ENCODE data around the gene ERC1. TPM values are rescaled to one million over a fixed set of nuclear protein-coding genes. Genes with fewer than 3 reads are reported as not detected.
"Not testable (repeated sequence)": the region's sequence is repeated elsewhere in the genome, so short reads cannot be mapped to it uniquely, and the experiment has no call there.

Gene ERC1
- total RNA-seq, 1 donor from 2014 or later, result 79.5 TPM

DNA sequence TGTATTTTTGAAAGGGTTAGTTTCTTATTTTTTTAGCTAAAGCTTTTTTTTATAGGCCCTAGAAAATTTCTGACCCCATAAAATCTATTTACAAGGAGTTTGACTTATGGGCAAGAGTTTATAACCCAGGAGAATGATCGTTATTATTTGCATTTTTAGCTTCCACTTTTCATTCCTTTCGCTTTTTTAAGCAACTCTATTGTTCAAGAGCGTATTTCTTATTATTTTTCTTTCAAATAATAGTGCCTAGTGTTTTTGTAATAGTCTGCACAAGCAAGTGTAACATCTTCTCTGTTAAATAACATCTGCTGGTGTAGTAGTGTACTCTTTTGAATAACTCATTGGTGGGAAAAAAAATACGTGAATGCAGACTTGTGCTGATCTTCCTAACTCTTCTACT lies 216.3 kb downstream of the ERC1 start:
- peaks cover 3% of the 10 kb centered on the region for H3K36me3 Mint-ChIP-seq (ENCODE audit: unreplicated experiment)
- peak overlapping the region; percentile 87 for H3K27ac Mint-ChIP-seq (ENCODE audit: unreplicated experiment)
- peaks cover 22% of the 10 kb centered on the region for H3K4me1 Mint-ChIP-seq (ENCODE audit: unreplicated experiment)
- TF ChIP-seq, protein P1, sequence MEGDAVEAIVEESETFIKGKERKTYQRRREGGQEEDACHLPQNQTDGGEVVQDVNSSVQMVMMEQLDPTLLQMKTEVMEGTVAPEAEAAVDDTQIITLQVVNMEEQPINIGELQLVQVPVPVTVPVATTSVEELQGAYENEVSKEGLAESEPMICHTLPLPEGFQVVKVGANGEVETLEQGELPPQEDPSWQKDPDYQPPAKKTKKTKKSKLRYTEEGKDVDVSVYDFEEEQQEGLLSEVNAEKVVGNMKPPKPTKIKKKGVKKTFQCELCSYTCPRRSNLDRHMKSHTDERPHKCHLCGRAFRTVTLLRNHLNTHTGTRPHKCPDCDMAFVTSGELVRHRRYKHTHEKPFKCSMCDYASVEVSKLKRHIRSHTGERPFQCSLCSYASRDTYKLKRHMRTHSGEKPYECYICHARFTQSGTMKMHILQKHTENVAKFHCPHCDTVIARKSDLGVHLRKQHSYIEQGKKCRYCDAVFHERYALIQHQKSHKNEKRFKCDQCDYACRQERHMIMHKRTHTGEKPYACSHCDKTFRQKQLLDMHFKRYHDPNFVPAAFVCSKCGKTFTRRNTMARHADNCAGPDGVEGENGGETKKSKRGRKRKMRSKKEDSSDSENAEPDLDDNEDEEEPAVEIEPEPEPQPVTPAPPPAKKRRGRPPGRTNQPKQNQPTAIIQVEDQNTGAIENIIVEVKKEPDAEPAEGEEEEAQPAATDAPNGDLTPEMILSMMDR (IDR thresholded peaks at IDR 0.05), result no peak
- H3K4me3 Mint-ChIP-seq (ENCODE audit: unreplicated experiment), result no peak overlapping the region
- H3K9me3 Mint-ChIP-seq (ENCODE audit: unreplicated experiment), result no peaks in the 10 kb centered on the region
- DNase-seq (ENCODE audit: extremely low spot score, unreplicated experiment), result no peak
- no peaks in the 10 kb centered on the region for H3K27me3 Mint-ChIP-seq (ENCODE audit: unreplicated experiment)

DNA sequence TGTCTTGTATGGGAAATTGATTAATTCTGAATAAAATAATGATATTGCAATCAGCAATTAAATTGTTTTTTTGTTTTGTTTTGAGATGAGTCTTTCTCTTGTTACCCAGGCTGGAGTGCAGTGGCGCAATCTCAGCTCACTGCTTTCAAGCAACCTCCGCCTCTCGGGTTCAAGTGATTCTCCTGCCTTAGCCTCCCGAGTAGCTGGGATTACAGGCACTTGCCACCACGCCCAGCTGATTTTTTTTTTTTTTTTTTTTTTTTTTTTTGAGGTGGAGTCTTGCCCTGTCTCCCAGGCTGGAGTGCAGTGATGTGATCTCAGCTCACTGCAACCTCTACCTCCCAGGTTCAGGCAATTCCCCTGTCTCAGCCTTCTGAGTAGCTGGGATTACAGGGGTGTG lies 217.7 kb downstream of the ERC1 start:
- H3K36me3 Mint-ChIP-seq (ENCODE audit: unreplicated experiment); DNase-seq (ENCODE audit: extremely low spot score, unreplicated experiment); H3K9me3 Mint-ChIP-seq (ENCODE audit: unreplicated experiment); H3K27me3 Mint-ChIP-seq (ENCODE audit: unreplicated experiment); H3K4me3 Mint-ChIP-seq (ENCODE audit: unreplicated experiment); H3K27ac Mint-ChIP-seq (ENCODE audit: unreplicated experiment): not testable (repeated sequence)
- peaks cover 22% of the 10 kb centered on the region for H3K4me1 Mint-ChIP-seq (ENCODE audit: unreplicated experiment)

DNA sequence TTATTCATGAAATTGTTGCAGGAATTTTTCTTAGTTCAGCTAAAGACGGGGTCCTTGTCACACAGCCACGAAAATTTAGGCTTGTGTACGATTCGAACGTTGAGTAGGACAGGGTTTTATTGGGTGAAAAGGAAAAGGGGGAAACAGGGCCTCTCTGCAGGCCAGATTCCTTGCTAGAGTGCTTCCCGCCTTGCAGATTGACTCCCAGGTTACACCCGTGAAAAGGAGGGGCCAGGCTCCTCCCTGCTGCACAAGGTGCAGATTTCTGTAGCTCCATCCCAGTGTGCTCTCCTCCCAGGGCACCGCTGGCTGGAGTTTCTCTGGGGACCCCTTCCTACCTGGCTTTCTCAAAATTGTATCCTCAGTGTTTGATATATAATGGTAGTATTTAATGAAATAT lies 221.5 kb downstream of the ERC1 start:
- H3K4me3 Mint-ChIP-seq (ENCODE audit: unreplicated experiment), result no peak overlapping the region
- TF ChIP-seq, protein P1 (IDR thresholded peaks at IDR 0.05), result no peak
- H3K27me3 Mint-ChIP-seq (ENCODE audit: unreplicated experiment), result no peaks in the 10 kb centered on the region
- no peak for DNase-seq (ENCODE audit: extremely low spot score, unreplicated experiment)
- H3K27ac Mint-ChIP-seq (ENCODE audit: unreplicated experiment), result no peak overlapping the region
- peaks cover 3% of the 10 kb centered on the region for H3K36me3 Mint-ChIP-seq (ENCODE audit: unreplicated experiment)
- no peaks in the 10 kb centered on the region for H3K9me3 Mint-ChIP-seq (ENCODE audit: unreplicated experiment)
- peaks cover 5% of the 10 kb centered on the region for H3K4me1 Mint-ChIP-seq (ENCODE audit: unreplicated experiment)

DNA sequence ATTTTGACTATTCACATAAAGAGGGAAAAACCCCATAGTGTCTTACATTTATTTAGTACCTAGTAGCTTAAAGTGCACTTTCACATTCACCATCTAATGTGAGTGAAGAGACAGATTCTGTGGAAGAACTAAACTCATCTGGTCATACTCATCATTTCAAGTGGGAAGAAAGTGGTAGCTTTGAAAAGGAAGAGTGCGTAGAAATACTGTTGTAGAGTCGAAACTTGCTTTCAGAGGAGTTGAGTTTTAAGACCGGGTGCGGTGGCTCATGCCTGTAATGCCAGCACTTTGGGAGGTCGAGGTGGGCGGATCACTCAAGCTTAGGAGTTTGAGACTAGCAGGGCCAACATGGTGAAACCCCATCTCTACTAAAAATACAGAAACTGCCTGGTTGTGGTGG lies 222.2 kb downstream of the ERC1 start:
- peaks cover 3% of the 10 kb centered on the region for H3K36me3 Mint-ChIP-seq (ENCODE audit: unreplicated experiment)
- H3K27ac Mint-ChIP-seq (ENCODE audit: unreplicated experiment), result no peak overlapping the region
- no peaks in the 10 kb centered on the region for H3K27me3 Mint-ChIP-seq (ENCODE audit: unreplicated experiment)
- TF ChIP-seq, protein P1 (IDR thresholded peaks at IDR 0.05), result no peak
- no peaks in the 10 kb centered on the region for H3K9me3 Mint-ChIP-seq (ENCODE audit: unreplicated experiment)
- DNase-seq (ENCODE audit: extremely low spot score, unreplicated experiment), result no peak
- no peak overlapping the region for H3K4me3 Mint-ChIP-seq (ENCODE audit: unreplicated experiment)
- H3K4me1 Mint-ChIP-seq (ENCODE audit: unreplicated experiment), result peaks cover 4% of the 10 kb centered on the region

DNA sequence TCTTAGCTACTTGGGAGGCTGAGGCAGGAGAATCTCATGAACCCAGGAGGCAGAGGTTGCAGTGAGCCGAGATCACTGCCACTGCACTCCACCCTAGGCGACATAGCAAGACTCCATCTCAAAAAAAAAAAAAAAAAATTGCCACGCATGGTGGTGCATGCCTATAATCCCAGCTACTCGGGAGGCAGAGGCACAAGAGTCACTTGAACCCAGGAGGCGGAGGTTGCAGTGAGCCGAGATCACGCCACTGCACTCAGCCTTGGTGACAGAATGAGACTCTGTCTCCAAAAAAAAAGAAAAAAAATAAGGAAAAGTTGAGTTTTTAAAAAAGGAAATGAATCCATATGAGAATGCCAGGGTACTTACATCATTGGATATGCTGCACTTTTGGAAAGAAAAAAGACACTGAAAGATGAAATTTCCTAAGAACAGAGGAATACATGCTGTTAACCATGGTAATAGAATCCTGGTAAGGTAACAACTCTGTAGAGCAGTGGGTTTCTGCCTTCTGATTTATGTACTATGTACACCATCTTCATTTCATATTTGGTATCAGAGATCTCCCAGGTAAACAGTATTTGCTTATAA lies 222.7 kb downstream of the ERC1 start:
- H3K9me3 Mint-ChIP-seq (ENCODE audit: unreplicated experiment), result no peaks in the 10 kb centered on the region
- peaks cover 3% of the 10 kb centered on the region for H3K36me3 Mint-ChIP-seq (ENCODE audit: unreplicated experiment)
- H3K27me3 Mint-ChIP-seq (ENCODE audit: unreplicated experiment), result no peaks in the 10 kb centered on the region
- H3K4me1 Mint-ChIP-seq (ENCODE audit: unreplicated experiment), result peaks cover 4% of the 10 kb centered on the region
- DNase-seq (ENCODE audit: extremely low spot score, unreplicated experiment), result no peak
- TF ChIP-seq, protein P1 (IDR thresholded peaks at IDR 0.05), result no peak
- H3K4me3 Mint-ChIP-seq (ENCODE audit: unreplicated experiment), result no peak overlapping the region
- no peak overlapping the region for H3K27ac Mint-ChIP-seq (ENCODE audit: unreplicated experiment)

DNA sequence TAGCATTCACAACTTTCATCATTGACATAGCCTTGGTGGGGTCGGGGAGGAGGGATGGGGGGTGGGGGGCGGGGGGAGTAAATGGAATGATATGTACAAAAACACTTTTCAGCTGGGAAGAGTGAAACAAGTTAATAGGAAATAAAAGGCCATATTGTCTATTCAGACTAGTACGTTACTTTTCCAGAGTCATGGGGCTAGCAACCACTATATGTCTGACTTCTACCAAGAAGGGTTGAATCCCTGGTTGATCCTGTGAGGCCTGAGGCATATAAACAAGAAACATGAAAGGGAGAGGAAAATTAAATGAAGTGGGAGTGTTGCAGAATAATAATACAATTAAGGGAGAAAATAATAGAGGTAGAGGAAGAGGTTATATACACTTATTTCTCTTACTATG lies 225.5 kb downstream of the ERC1 start:
- H3K4me1 Mint-ChIP-seq (ENCODE audit: unreplicated experiment), result peaks cover 4% of the 10 kb centered on the region
- H3K36me3 Mint-ChIP-seq (ENCODE audit: unreplicated experiment), result no peaks in the 10 kb centered on the region
- no peaks in the 10 kb centered on the region for H3K27me3 Mint-ChIP-seq (ENCODE audit: unreplicated experiment)
- DNase-seq (ENCODE audit: extremely low spot score, unreplicated experiment), result no peak
- no peaks in the 10 kb centered on the region for H3K9me3 Mint-ChIP-seq (ENCODE audit: unreplicated experiment)
- H3K4me3 Mint-ChIP-seq (ENCODE audit: unreplicated experiment), result no peak overlapping the region
- TF ChIP-seq, protein P1 (IDR thresholded peaks at IDR 0.05), result no peak
- no peak overlapping the region for H3K27ac Mint-ChIP-seq (ENCODE audit: unreplicated experiment)
